ENCODE results near the gene ZNG1A.
"Not testable (repeated sequence)": the region's sequence is repeated elsewhere in the genome, so short reads cannot be mapped to it uniquely, and the experiment has no call there.

GRCh38 chr9:87105-87504 lies 91.8 kb downstream of the ZNG1A start:
- TF ChIP-seq CTCF (conservative IDR thresholded peaks at IDR 0.05; ENCODE audit: low read depth, low read length); EZH2 (IDR thresholded peaks at IDR 0.05; ENCODE audit: low read length, unreplicated experiment); EZH2phosphoT487 (IDR thresholded peaks at IDR 0.05; ENCODE audit: borderline replicate concordance, low read length): not testable (repeated sequence)
